ENCODE measurements around the gene NUP153. TPM values are rescaled to one million over a fixed set of nuclear protein-coding genes. Genes with fewer than 3 reads are reported as not detected.
A peak's percentile ranks its signal among the peaks of the same experiment; 100 is the strongest.
"Not testable (repeated sequence)": the region's sequence is repeated elsewhere in the genome, so short reads cannot be mapped to it uniquely, and the experiment has no call there.

The NUP153 gene
- total RNA-seq, 1 donor from 2014 or later: 38.3 TPM

GRCh38 chr6:17600527-17601385, 106.0 kb downstream of the NUP153 start:
- peak; percentile 62 for DNase-seq

DNA sequence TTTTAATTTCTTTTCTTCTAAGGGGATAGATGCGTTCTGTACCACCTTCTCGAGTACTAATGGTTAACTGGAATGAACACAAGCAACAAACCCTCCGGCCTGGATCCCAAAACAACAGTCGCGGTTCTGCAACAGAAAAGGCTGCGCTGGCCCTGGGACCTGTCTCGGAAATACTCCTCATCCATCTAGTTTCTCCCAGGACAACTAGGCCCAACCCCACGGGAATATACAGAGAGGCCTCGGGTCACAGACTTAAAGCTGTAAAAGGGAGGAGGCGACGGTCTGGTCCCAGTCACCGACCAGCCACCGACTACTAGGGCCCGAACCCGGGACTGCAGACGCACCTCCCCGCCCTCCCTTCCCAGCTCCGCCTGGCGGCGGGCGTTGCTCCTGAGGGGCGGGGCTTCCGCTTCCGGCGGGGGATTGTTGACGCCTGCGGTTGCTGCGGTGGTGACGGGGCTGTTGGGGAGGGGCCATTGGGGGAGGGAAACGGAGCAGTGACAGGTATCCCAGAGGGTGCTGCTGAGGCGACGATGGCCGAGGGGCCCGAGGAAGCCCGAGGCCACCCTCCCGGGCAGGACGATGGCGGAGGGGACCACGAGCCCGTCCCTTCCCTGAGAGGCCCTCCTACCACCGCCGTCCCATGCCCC, 106.7 kb downstream of the NUP153 start, which contains the start of gene FAM8A1:
FAM8A1 (plus strand) TSS at position 426 of the 650 bp plus-strand sequence; CDS start at position 534, 108 bp downstream.
- peak; percentile 97 for DNase-seq

DNA sequence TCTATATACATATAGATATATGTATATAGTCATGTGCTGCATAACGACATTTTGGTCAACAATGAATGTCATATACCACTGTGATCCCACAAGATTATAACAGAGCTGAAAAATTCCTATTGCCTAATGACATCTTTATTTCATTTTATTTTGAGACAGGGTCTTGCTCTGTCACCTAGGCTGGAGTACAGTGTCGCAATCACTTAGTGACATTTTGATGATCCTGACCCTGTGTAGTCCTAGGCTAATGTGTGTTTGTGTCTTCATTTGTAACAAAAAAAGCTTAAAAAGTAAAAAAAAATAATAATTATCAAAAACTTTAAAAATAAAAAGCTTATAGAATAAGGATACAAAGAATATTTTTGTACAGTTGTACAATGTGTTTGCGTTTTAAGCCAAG, 110.6 kb downstream of the NUP153 start:
- no peak for DNase-seq

- no peak for DNase-seq
These were observed 113.5 kb downstream of the NUP153 start for GRCh38 chr6:17593246-17593645.

DNA sequence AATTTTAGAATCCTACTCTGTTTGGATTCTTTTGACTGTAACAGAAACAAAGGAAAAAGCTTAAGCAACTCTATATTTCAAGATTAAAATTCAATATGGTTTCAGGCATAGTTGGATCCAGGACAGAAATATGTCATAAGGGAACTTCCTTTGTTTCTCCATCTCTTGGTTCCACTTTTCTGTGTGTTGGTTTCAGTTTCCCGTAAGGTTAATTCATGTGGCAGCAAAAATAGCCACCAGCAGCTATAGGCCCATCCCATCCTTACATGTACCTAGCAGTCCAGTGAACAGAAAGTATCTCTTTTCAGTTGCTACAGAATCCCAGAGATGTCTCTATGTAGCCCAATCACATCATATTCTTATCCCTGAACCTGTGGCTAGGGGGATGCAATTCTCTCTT, 115.4 kb downstream of the NUP153 start:
- DNase-seq: no peak

DNA sequence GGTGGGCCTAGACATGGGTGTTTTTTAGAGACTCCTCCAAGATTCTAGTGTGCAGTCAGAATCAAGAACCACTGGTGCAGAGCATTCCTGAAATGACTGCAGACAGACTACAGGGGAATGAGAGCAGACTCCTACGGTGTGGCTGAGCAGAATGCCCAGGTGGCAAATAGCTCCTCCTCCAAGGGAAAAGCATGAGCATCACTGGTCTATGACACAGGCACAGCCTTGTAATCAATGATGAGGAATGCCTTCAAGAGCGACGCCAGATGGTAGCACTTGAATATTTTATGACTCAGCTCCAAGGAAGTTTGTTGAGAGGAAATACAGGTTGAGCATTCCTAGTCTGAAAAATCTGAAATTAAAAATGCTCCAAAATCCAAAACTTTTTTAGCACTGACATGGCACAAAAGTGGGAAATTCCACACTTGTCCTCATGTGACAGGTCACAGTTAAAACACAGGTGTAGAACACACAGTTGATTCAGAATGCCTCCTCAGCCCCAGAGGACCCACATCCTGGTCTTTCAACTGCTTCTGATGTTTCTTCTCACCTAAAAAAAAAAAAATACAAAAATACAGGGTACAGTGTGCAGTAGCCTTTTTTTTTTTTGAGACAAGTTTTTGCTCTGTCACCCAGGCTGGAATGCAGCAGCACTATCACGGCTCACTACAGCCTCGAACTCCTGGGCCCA, 117.2 kb downstream of the NUP153 start:
- peak; percentile 15 for DNase-seq

GRCh38 chr6:17588011-17588410, 118.7 kb downstream of the NUP153 start:
- no peak for DNase-seq

GRCh38 chr6:17586623-17587022, 120.1 kb downstream of the NUP153 start:
- not testable (repeated sequence) for DNase-seq

DNA sequence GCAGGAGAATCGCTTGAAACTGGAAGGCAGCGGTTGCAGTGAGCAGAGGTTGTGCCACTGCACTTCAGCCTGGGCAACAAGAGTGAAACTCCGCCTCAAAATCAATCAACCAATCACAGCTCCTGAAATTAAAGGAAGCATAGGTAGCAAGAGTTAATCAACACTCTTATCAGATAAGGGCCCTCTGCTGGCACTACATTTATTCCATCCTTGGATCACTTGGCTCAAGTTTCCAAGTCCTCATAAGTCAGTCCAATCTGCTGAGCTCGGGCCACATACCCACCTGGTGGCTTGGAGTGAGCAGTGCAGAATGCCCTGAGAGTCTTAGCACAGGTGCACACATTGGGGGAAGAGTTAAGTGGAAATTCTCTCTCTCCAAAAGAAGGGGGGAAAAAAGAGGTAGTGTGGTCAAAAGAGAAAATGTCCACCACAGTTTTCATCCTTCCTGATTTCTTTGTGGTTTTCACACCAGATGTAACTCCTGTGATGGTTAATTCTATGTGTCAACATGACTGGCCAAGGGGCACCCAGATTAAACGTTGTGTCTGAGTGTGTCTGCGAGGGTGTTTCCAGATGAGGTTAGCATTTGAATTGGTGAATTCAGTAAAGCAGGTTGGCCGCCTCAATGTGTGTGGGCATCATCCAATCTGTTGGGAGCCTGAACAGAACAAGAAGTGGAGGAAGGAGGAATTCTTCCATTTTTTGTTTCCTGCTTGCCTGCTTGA, 120.8 kb downstream of the NUP153 start:
- no peak for DNase-seq

DNA sequence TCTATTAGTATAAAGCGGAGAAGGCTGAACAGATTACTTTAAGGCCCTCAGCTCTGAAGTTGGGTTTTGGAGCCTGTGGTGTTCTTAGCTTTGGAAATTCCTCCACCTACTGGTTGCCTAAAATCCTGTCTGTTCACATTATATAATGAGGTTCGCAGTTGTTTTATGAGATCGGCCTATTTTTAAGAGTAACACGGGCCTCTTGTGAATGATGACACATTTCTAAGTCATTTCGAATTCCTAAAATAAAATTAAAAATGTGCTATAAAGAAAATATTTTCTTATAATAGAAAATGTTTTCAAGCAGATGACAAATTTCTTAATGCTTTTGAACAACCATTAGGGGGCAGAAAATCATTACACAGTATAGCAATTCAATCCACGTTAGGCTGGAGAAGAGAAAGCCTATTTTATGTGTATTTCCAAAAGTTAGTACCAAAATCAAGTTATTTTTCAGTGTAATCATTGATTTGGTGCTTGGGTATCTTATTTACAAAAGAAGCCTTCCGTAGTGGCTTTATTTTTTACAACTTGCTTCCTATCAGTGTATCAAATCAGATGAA, 122.4 kb downstream of the NUP153 start:
- DNase-seq: peak; percentile 91

DNA sequence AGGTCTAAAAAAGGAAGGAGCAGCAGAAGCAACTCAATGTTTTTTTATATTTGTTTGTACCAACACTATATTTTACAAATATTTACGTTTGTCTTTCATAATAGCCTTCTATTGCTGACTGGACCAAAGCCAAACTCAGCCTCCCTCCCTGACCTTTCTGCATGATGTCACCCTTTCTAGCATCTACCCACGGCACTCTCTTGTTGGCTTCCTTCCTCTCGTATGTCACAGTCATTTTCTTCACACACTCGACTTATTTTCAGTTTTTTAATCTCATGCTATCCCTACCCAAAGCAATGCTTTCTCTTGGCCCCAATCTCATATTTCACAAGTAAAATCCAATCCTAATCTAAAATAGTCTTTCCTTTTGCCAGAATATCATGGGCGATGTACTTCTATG, 122.9 kb downstream of the NUP153 start:
- DNase-seq: no peak

DNA sequence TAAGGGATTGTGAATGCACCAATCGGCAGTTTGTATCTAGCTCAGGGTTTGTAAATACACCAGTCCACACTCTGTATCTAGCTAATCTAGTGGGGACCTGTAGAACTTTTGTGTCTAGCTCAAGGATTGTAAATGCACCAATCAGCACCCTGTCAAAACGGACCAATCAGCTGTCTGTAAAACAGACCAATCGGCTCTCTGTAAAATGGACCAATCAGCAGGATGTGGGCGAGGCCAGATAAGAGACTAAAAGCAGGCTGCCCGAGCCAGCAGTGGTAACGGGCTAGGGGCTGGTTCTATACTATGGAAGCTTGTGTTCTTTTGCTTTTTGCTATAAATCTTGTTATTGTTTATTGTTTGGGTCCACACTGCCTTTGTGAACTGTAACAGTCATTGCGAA, 125.4 kb downstream of the NUP153 start:
- not testable (repeated sequence) for DNase-seq

GRCh38 chr6:17580518-17581048, 126.1 kb downstream of the NUP153 start:
- DNase-seq: peak; percentile 75

- DNase-seq: no peak
These were observed 129.7 kb downstream of the NUP153 start for GRCh38 chr6:17577059-17577458.

DNA sequence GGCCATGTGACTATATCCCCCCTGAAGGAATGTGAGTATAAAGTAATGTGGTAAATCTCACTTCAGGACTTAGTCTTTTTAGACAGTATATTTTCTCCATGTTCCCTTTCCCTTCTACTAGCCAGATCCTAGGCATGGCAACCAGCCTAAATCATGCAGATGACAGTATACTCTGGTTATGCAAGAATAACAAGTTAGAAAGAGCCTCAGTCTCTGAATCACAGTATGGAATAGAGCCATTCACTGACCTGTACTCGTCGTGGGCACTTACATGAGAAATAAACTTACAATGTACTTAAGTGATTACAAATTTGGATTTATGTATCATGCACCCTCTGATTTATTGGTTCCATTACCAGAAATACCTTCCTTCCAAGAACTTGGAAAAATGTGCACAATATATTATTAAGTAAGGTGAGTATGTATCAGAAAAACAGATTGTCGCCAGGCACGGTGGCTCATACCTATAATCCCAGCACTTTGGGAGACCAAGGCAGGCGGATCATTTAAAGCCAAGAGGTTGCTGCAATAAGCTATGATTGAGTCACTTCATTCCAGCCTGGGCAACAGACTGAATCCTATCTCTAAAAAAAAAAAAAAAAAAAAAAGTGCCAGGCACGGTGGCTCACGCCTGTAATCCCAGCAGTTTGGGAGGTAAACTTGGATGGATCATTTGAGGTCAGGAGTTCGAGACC, 131.7 kb downstream of the NUP153 start:
- no peak for DNase-seq

GRCh38 chr6:17565399-17565798, 141.3 kb downstream of the NUP153 start:
- no peak for DNase-seq

Small RNA genes lying within 50 kb of the gene (small RNA-seq; reads per million reads assigned to genes)
- not detected for gene RF00019 (ENCODE audit: low replicate concordance)
- gene RNA5SP204 (ENCODE audit: low replicate concordance): 0.47 reads per million, percentile 71 among the genes with 10 or more reads in this experiment
- gene RNU6-190P (ENCODE audit: low replicate concordance): not detected
- not detected for gene SUMO2P13 (ENCODE audit: low replicate concordance)

Other genes with a start within 250 kb of the NUP153 start
- 34.5 TPM for gene FAM8A1, start 106.6 kb downstream of the NUP153 start, total RNA-seq